Endothelial cell of umbilical vein (primary cell): Measurements from ENCODE around the gene RLN2. TPM values are rescaled to one million over a fixed set of nuclear protein-coding genes. Genes with fewer than 3 reads are reported as not detected.
"Not testable (repeated sequence)": the region's sequence is repeated elsewhere in the genome, so short reads cannot be mapped to it uniquely, and the experiment has no call there.

Source experiments
- BruUV-seq: library from RNA; stranded (reverse); fragments of 400-500 nt; replicated peaks from 2 replicates; lab custom pipeline; 2021; lab: Mats Ljungman, UMichigan
- CTCF ChIA-PET: fragments of 300-600, 350-600 bp; sonication (Branson Sonifier 250); formaldehyde crosslinking; loops from one replicate; lab custom pipeline; 2021; ENCODE audit warnings: antibody characterized with exemption, inconsistent platforms; lab: Charles Lee
- POLR2A ChIA-PET: fragments of 300-600, 350-600 bp; sonication (Branson Sonifier 250); formaldehyde crosslinking; loops from one replicate; lab custom pipeline; 2021; ENCODE audit warnings: antibody characterized with exemption, inconsistent platforms; lab: Charles Lee
- DNase-seq: peaks from one replicate; pipeline ENCODE4 v3.0.0-alpha.2; 2011; ENCODE audit warnings: low read depth, low spot score
- FAIRE-seq: peaks from 2 replicates; lab custom pipeline; 2011; peaks lifted over from hg19 to GRCh38; lab: Jason Lieb, UNC
- H2AFZ ChIP-seq: 2 replicates; pipeline ENCODE4 v1.6.0; 2012; ENCODE audit warnings: low read depth, low read length, control low read depth, inconsistent platforms
- H3K27ac ChIP-seq: 2 replicates; pipeline ENCODE4 v1.5.1; 2011; ENCODE audit warnings: low read depth, mild to moderate bottlenecking, control low read depth, low read length, moderate library complexity; ENCODE audit not compliant: insufficient read depth
- H3K27me3 ChIP-seq, 2 experiments: 2 replicates each; pipeline versions ENCODE4 v1.6.0 to v1.6.1; 2011; ENCODE audit warnings: low read length in 2 of 2, mixed read lengths in 1 of 2; ENCODE audit not compliant: control insufficient read depth in 2 of 2, insufficient read depth in 2 of 2
- H3K36me3 ChIP-seq, 2 experiments: 2 replicates in 1 of 2; 3 replicates in 1 of 2; pipeline ENCODE4 v1.5.1; 2011; ENCODE audit warnings: low read length in 2 of 2, mild to moderate bottlenecking in 1 of 2, moderate library complexity in 1 of 2; ENCODE audit not compliant: control insufficient read depth in 2 of 2, insufficient read depth in 2 of 2; ENCODE audit errors: extremely low read depth in 1 of 2
- H3K4me1 ChIP-seq: 3 replicates; pipeline ENCODE4 v1.5.1; 2011; ENCODE audit warnings: mild to moderate bottlenecking, low read length; ENCODE audit not compliant: control insufficient read depth, insufficient read depth; ENCODE audit errors: extremely low read depth
- H3K4me2 ChIP-seq: 2 replicates; pipeline ENCODE4 v1.6.1; 2011; ENCODE audit warnings: low read length, control low read depth, mixed read lengths; ENCODE audit not compliant: insufficient read depth
- H3K4me3 ChIP-seq, 3 experiments: fragments of 200-600 bp in 1 of 3; sonication (generic), shearing (Covaris generic) in 1 of 3; replicated peaks in 1 of 3; 2 replicates each; pipeline ENCODE4 v1.5.1; 2011 to 2016; ENCODE audit warnings: control low read depth in 3 of 3, low read length in 3 of 3, mild to moderate bottlenecking in 2 of 3, inconsistent platforms in 1 of 3, low read depth in 1 of 3, moderate library complexity in 1 of 3; ENCODE audit not compliant: insufficient read depth in 1 of 3
- H3K79me2 ChIP-seq: 2 replicates; pipeline ENCODE4 v1.6.0; 2012; ENCODE audit warnings: low read length, inconsistent platforms; ENCODE audit not compliant: control insufficient read depth, insufficient read depth
- H3K9ac ChIP-seq: replicated peaks from 2 replicates; pipeline ENCODE3; 2011; ENCODE audit warnings: low read length, control low read depth; ENCODE audit not compliant: insufficient read depth; ENCODE audit errors: extremely low read depth
- H3K9me1 ChIP-seq: replicated peaks from 3 replicates; pipeline ENCODE4 v1.6.0; 2011; ENCODE audit warnings: mild to moderate bottlenecking, low read length; ENCODE audit not compliant: control insufficient read depth, insufficient read depth; ENCODE audit errors: extremely low read depth
- H3K9me3 ChIP-seq: replicated peaks from 2 replicates; pipeline ENCODE4 v1.5.1; 2012; ENCODE audit warnings: low read length, inconsistent platforms; ENCODE audit not compliant: control insufficient read depth, insufficient read depth
- H4K20me1 ChIP-seq: replicated peaks from 2 replicates; pipeline ENCODE3; 2011; ENCODE audit warnings: mild to moderate bottlenecking, low read length; ENCODE audit not compliant: control insufficient read depth, insufficient read depth; ENCODE audit errors: extremely low read depth
- CTCF ChIP-seq, 2 donors: IDR thresholded peaks; 1 replicate in 1 of 2; 2 replicates in 1 of 2; pipeline ENCODE4 v1.5.1; 2011; ENCODE audit warnings: low read length in 2 of 2, mild to moderate bottlenecking in 2 of 2, moderate library complexity in 2 of 2, control low read depth in 1 of 2, inconsistent platforms in 1 of 2, low read depth in 1 of 2; ENCODE audit not compliant: insufficient read depth in 1 of 2; ENCODE audit errors: extremely low read depth in 1 of 2
- FOS ChIP-seq: IDR thresholded peaks from 2 replicates; pipeline ENCODE4 v1.6.1; 2011; ENCODE audit warnings: mild to moderate bottlenecking, low read length, moderate library complexity, borderline replicate concordance; ENCODE audit not compliant: insufficient read depth
- GATA2 ChIP-seq: IDR thresholded peaks from 2 replicates; pipeline ENCODE4 v1.7.0; 2011; ENCODE audit warnings: low read depth, mild to moderate bottlenecking, moderate library complexity, mixed read lengths, low read length; ENCODE audit not compliant: insufficient read length, insufficient read depth
- MAX ChIP-seq: IDR thresholded peaks from 2 replicates; pipeline ENCODE4 v1.6.1; 2011; ENCODE audit not compliant: insufficient read depth, insufficient read length
- POLR2A ChIP-seq: IDR thresholded peaks from 2 replicates; pipeline ENCODE4 v1.6.1; 2012; ENCODE audit warnings: low read depth, mild to moderate bottlenecking, control low read depth, low read length
- POLR2AphosphoS5 ChIP-seq: IDR thresholded peaks from 2 replicates; pipeline ENCODE4 v1.6.1; 2012; ENCODE audit warnings: low read depth, mild to moderate bottlenecking, control low read depth, low read length, moderate library complexity; ENCODE audit not compliant: insufficient read depth
- dilution Hi-C: fragments of 300-500 bp; cut with MboI; formaldehyde crosslinking; loops from one replicate; pipeline ENCODE4 v1.15.0; 2019; ENCODE audit warnings: low sequenced_read_pairs; ENCODE audit not compliant: extremely low pct_ligation_motif_present
- intact Hi-C: fragments of 100-400 bp; cut with micrococcal nuclease; formaldehyde crosslinking; loops from one replicate; pipeline ENCODE4 v1.10.0; 2022
- polyA plus RNA-seq, 4 experiments: library from polyadenylated mRNA; depleted of rRNA in 3 of 4; stranded (reverse) in 3 of 4; unstranded in 1 of 4; fragments of >200 nt; gene quantifications; 2 replicates each; pipeline versions ENCODE4 v1.2.1 to v1.2.3, GENCODE V29; 2011 to 2012; ENCODE audit warnings: missing spikeins in 1 of 4
- total RNA-seq: library from RNA; stranded (reverse); gene quantifications from 2 replicates; pipeline ENCODE4 v1.2.3, GENCODE V29; 2021

The RLN2 gene
- total and polyA plus RNA-seq, 2 donors (not counting 3 experiments of a cell fraction or from before 2014, with no cell fraction given): 0.41 TPM; not detected in 1

GRCh38 chr9:5321601-5322000 is 17.1 kb upstream of the RLN2 start:
- H3K79me2 ChIP-seq, H3K27ac ChIP-seq, H2AFZ ChIP-seq, BruUV-seq, H3K4me2 ChIP-seq, dilution Hi-C loops, H4K20me1 ChIP-seq, H3K36me3 ChIP-seq, H3K9me3 ChIP-seq, H3K4me1 ChIP-seq, H3K9me1 ChIP-seq, H3K4me3 ChIP-seq, DNase-seq, H3K9ac ChIP-seq, POLR2A ChIA-PET, H3K27me3 ChIP-seq: not testable (repeated sequence)
- CTCF ChIA-PET: interaction anchor here (0.5 to 2.7 kb wide), 15 partner anchors 8 to 279 kb away, joined by 3 to 34 read pairs (median 3); partner anchors contain the start of gene INSL6
- intact Hi-C loops: loop anchor here (1.0 kb wide), 1 partner anchor 135 kb away; no protein-coding TSS in a partner anchor
- FAIRE-seq: peak; percentile 70

- Histone ChIP-seq H4K20me1 (no peaks in the 10 kb centered on the region), H2AFZ (no peak overlapping the region), H3K79me2 (no peaks in the 10 kb centered on the region), H3K4me2 (no peak overlapping the region), H3K9ac (no peak overlapping the region), H3K4me1 (peaks cover 5% of the 10 kb centered on the region), H3K27ac (no peak overlapping the region), H3K4me3 (no peak overlapping the region), H3K9me1 (no peaks in the 10 kb centered on the region), H3K36me3 (no peaks in the 10 kb centered on the region), H3K27me3 (peaks cover 0 to 7% of the 10 kb centered on the region in 2 experiments), H3K9me3 (no peaks in the 10 kb centered on the region)
- ChIA-PET CTCF (interaction anchor here (0.5 to 2.7 kb wide), 15 partner anchors 8 to 280 kb away, joined by 3 to 34 read pairs (median 3); partner anchors contain the start of gene INSL6), POLR2A (no interaction called here)
- TF ChIP-seq POLR2A (no peak), FOS (no peak), GATA2 (no peak), CTCF (IDR thresholded peaks at IDR 0.05; ENCODE audit: extremely low read depth in 1 of 2, insufficient read depth in 1 of 2, low read depth in 1 of 2, low read length in 2 of 2) (peak in 1 of 2 donors; percentile 6), MAX (no peak), POLR2AphosphoS5 (no peak)
- intact Hi-C loops: loop anchor here (1.0 kb wide), 1 partner anchor 135 kb away; no protein-coding TSS in a partner anchor
- BruUV-seq: no TSS peak
- FAIRE-seq: no peak
- no peak for DNase-seq
- dilution Hi-C loops: no loop called here
Observed at GRCh38 chr9:5321058-5321457, 16.5 kb upstream of the RLN2 start.

GRCh38 chr9:5316406-5316805 is 11.9 kb upstream of the RLN2 start:
- H3K79me2 ChIP-seq, BruUV-seq, H2AFZ ChIP-seq, H3K4me3 ChIP-seq, H4K20me1 ChIP-seq, DNase-seq, H3K4me2 ChIP-seq, H3K9me1 ChIP-seq, H3K27ac ChIP-seq, H3K9me3 ChIP-seq, CTCF ChIA-PET, H3K36me3 ChIP-seq, dilution Hi-C loops, FAIRE-seq, POLR2A ChIA-PET, H3K4me1 ChIP-seq, H3K9ac ChIP-seq, intact Hi-C loops, H3K27me3 ChIP-seq: not testable (repeated sequence)
